Transverse colon (tissue), 3 donors: ENCODE data around the gene IDUA.

Source experiments
- EP300 ChIP-seq: sonication (generic); formaldehyde crosslinking; IDR thresholded peaks from one replicate; pipeline ENCODE4 v1.6.1; 2017; ENCODE audit warnings: antibody characterized with exemption, low read depth
- POLR2A ChIP-seq: fragments of 450-650 bp; IDR thresholded peaks from one replicate; pipeline ENCODE4 v1.6.1; 2016; ENCODE audit warnings: antibody characterized with exemption, mild to moderate bottlenecking, moderate library complexity
- TF ChIP-seq, protein P1 (sequence below), 5 experiments: fragments of 200-600 bp in 3 of 5; fragments of 450-650 bp in 2 of 5; sonication (generic) in 3 of 5; IDR thresholded peaks; 1 replicate in 2 of 5; 2 replicates in 3 of 5; pipeline ENCODE4 v1.5.1; 2016 to 2017; ENCODE audit warnings: antibody characterized with exemption in 5 of 5, inconsistent platforms in 3 of 5, mild to moderate bottlenecking in 2 of 5, moderate library complexity in 1 of 5

DNA sequence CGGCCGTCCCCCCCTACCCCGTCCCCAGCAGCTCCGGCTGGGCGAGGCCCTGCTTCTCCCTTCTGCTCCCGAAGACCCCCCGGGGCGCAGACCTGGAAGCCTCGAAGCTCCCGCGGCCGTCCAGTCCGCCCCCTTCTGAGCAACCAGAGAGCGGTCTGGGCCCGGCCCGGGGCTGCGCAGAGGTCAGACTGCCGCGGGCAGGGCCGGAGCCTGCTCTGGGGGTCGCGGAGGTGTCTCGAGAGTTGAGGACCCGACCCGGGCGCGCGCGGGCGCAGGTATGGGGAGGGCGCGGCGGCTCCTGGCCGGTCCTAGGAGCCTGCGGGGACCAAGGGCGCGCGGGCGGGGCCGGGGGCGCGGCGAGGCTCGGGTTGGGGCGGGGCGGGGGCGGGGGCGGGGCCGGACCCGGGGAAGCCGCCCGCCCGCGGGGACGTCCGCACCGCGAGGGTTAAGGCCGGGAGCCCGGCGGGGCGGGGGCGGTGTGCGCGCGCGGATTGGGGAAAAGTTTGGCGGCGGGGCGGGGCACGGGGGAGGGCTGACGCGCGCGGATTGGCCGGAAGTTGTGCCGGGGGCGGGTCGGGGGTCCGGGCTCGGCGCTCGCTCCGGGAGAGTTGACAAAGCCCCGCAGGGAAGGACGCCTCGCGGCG, 24.3 kb downstream of the IDUA start, which contains the start of gene FGFRL1:
- TF ChIP-seq, protein P1, sequence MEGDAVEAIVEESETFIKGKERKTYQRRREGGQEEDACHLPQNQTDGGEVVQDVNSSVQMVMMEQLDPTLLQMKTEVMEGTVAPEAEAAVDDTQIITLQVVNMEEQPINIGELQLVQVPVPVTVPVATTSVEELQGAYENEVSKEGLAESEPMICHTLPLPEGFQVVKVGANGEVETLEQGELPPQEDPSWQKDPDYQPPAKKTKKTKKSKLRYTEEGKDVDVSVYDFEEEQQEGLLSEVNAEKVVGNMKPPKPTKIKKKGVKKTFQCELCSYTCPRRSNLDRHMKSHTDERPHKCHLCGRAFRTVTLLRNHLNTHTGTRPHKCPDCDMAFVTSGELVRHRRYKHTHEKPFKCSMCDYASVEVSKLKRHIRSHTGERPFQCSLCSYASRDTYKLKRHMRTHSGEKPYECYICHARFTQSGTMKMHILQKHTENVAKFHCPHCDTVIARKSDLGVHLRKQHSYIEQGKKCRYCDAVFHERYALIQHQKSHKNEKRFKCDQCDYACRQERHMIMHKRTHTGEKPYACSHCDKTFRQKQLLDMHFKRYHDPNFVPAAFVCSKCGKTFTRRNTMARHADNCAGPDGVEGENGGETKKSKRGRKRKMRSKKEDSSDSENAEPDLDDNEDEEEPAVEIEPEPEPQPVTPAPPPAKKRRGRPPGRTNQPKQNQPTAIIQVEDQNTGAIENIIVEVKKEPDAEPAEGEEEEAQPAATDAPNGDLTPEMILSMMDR (IDR thresholded peaks at IDR 0.05), result no peak
- TF ChIP-seq POLR2A (no peak), EP300 (no peak)
